PC-9 (cell line): ENCODE measurements around the gene ZNF860. TPM values are rescaled to one million over a fixed set of nuclear protein-coding genes. Genes with fewer than 3 reads are reported as not detected.

Source experiments
- BruUV-seq: library from RNA; stranded (reverse); fragments of 400-500 nt; replicated peaks from 2 replicates; lab custom pipeline; 2021; lab: Mats Ljungman, UMichigan
- CTCF ChIA-PET: fragments of 300-600 bp; sonication (Branson Sonifier 250); formaldehyde crosslinking; loops from one replicate; lab custom pipeline; 2022; ENCODE audit warnings: antibody characterized with exemption; lab: Charles Lee
- POLR2A ChIA-PET: fragments of 300-600 bp; sonication (Branson Sonifier 250); formaldehyde crosslinking; loops from one replicate; lab custom pipeline; 2022; ENCODE audit warnings: antibody characterized with exemption; ENCODE audit not compliant: unreplicated experiment; lab: Charles Lee
- DNase-seq, 2 experiments: peaks; one replicate each; pipeline versions ENCODE4 v3.0.0 to v3.0.0-alpha.2; 2015 to 2022; ENCODE audit warnings: mixed read lengths in 1 of 2
- H2AFZ ChIP-seq: fragments of 200-600 bp; sonication (generic); 2 replicates; pipeline ENCODE4 v1.8.1; 2017; ENCODE audit warnings: antibody characterized with exemption
- H3F3A ChIP-seq: fragments of 200-600 bp; sonication (generic); 2 replicates; pipeline ENCODE4 v1.8.1; 2017; ENCODE audit warnings: antibody characterized with exemption, mild to moderate bottlenecking, low read depth; ENCODE audit not compliant: insufficient read depth
- H3K27ac ChIP-seq: fragments of 200-600 bp; sonication (generic); 2 replicates; pipeline ENCODE4 v1.6.1; 2016; ENCODE audit warnings: mixed run types
- H3K27me3 ChIP-seq: fragments of 200-600 bp; sonication (generic); 2 replicates; pipeline ENCODE4 v1.6.1; 2016; ENCODE audit warnings: low read depth, mixed run types; ENCODE audit not compliant: insufficient read depth
- H3K36me3 ChIP-seq: fragments of 200-600 bp; sonication (generic); 2 replicates; pipeline ENCODE4 v1.6.1; 2016; ENCODE audit warnings: low read depth, mixed run types
- H3K4me1 ChIP-seq: fragments of 200-600 bp; sonication (generic); replicated peaks from 2 replicates; pipeline ENCODE4 v1.6.1; 2016; ENCODE audit warnings: mixed run types; ENCODE audit not compliant: insufficient read depth
- H3K4me2 ChIP-seq: fragments of 200-600 bp; sonication (generic); 2 replicates; pipeline ENCODE4 v1.6.1; 2017; ENCODE audit warnings: mixed run types
- H3K4me3 ChIP-seq: fragments of 200-600 bp; sonication (generic); 2 replicates; pipeline ENCODE4 v1.6.1; 2016; ENCODE audit warnings: mixed run types
- H3K79me2 ChIP-seq: fragments of 200-600 bp; sonication (generic); 2 replicates; pipeline ENCODE4 v1.6.1; 2017; ENCODE audit warnings: low read depth, mixed run types
- H3K9me2 ChIP-seq: fragments of 200-600 bp; sonication (generic); 2 replicates; pipeline ENCODE4 v1.8.1; 2017; ENCODE audit warnings: mild to moderate bottlenecking; ENCODE audit not compliant: insufficient read depth
- H3K9me3 ChIP-seq: fragments of 200-600 bp; sonication (generic); 2 replicates; pipeline ENCODE4 v1.8.1; 2016; ENCODE audit warnings: low read depth; ENCODE audit not compliant: insufficient read depth
- H4K20me1 ChIP-seq: fragments of 200-600 bp; sonication (generic); 2 replicates; pipeline ENCODE4 v1.8.1; 2017; ENCODE audit not compliant: insufficient read depth
- CTCF ChIP-seq: fragments of 200-600 bp; sonication (generic); conservative IDR thresholded peaks from 2 replicates; pipeline ENCODE4 v1.6.1; 2017; ENCODE audit warnings: mixed run types, antibody characterized with exemption, mild to moderate bottlenecking, moderate library complexity
- EZH2 ChIP-seq: fragments of 200-600 bp; sonication (generic); IDR thresholded peaks from 2 replicates; pipeline ENCODE4 v1.8.0; 2017; ENCODE audit warnings: antibody characterized with exemption, low read depth
- intact Hi-C: fragments of 100-400 bp; cut with micrococcal nuclease; formaldehyde crosslinking; loops from one replicate; pipeline ENCODE4 v1.10.0; 2022; ENCODE audit not compliant: unreplicated experiment
- total RNA-seq: library from RNA; stranded (reverse); gene quantifications from 2 replicates; pipeline ENCODE4 v1.2.3, GENCODE V29; 2021

ZNF860 gene
- total RNA-seq, 1 experiment from 2014 or later: 5.3 TPM

- CTCF ChIA-PET: no interaction called here
- no peaks in the 10 kb centered on the region for H3K36me3 ChIP-seq
- no peaks in the 10 kb centered on the region for H3K9me2 ChIP-seq
- POLR2A ChIA-PET: interaction anchor here (0.8 kb wide), 1 partner anchor 38 kb away, joined by 5 read pairs; no protein-coding TSS in a partner anchor
- peaks cover 18% of the 10 kb centered on the region for H3K4me1 ChIP-seq
- H3K27me3 ChIP-seq: no peaks in the 10 kb centered on the region
- peak overlapping the region; percentile 82 for H3K4me2 ChIP-seq
- H4K20me1 ChIP-seq: no peaks in the 10 kb centered on the region
- peak overlapping the region; percentile 64 for H3K4me3 ChIP-seq
- no TSS peak for BruUV-seq
- H3F3A ChIP-seq: peaks cover 5% of the 10 kb centered on the region; the same call in 1 of the 2 replicates
- H2AFZ ChIP-seq: peak overlapping the region; percentile 79
- intact Hi-C loops: loop anchor here (1.0 to 10.0 kb wide), 5 partner anchors 11 to 448 kb away; partner anchors contain the start of gene STT3B
- peaks cover 4% of the 10 kb centered on the region; the same call in 1 of the 2 replicates for H3K79me2 ChIP-seq
- peak overlapping the region; percentile 34; the same call in 1 of the 2 replicates for H3K27ac ChIP-seq
- TF ChIP-seq EZH2 (no peak), CTCF (no peak)
- no peaks in the 10 kb centered on the region for H3K9me3 ChIP-seq
- peak; percentile 51 to 76 for DNase-seq
Observed at GRCh38 chr3:31980530-31981205, 882 bp upstream of the ZNF860 start.

DNA sequence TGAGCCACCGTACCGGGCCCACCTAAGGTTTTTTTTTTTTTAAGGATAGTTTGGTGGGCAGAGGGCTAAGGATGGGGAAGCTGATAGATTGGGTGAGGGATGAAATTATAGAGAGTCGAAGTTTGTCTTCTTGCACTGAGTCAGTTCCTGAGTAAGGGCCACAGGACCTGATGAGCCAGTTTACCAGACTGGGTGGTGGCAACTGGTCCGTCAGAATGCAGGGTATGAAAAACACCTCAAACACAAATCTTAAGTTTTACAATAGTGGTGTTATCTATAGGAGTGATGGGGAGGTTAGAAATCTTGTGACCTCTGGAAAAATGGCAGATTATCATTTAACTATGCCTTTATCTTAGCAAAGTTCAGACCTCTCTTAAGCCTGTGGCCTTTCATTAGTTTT, 2.8 kb downstream of the ZNF860 start:
- DNase-seq: no peak
- CTCF ChIA-PET: no interaction called here
- Histone ChIP-seq H3F3A (no peaks in the 10 kb centered on the region), H3K9me3 (no peaks in the 10 kb centered on the region), H3K27me3 (no peaks in the 10 kb centered on the region), H2AFZ (no peak overlapping the region), H4K20me1 (no peaks in the 10 kb centered on the region), H3K4me3 (no peak overlapping the region), H3K9me2 (no peaks in the 10 kb centered on the region), H3K4me2 (no peak overlapping the region), H3K4me1 (peaks cover 6% of the 10 kb centered on the region), H3K36me3 (no peaks in the 10 kb centered on the region), H3K79me2 (no peaks in the 10 kb centered on the region), H3K27ac (no peak overlapping the region)
- BruUV-seq: no TSS peak
- TF ChIP-seq EZH2: no peak
- no peak for TF ChIP-seq CTCF
- POLR2A ChIA-PET: no interaction called here
- intact Hi-C loops: loop anchor here (5.0 to 10.0 kb wide), 3 partner anchors 47 to 452 kb away; partner anchors contain the start of gene STT3B

GRCh38 chr3:31985831-31986230, 4.3 kb downstream of the ZNF860 start:
- H3K79me2 ChIP-seq: no peaks in the 10 kb centered on the region
- no TSS peak for BruUV-seq
- H4K20me1 ChIP-seq: no peaks in the 10 kb centered on the region
- no peak overlapping the region for H2AFZ ChIP-seq
- DNase-seq: no peak
- POLR2A ChIA-PET: no interaction called here
- H3K36me3 ChIP-seq: no peaks in the 10 kb centered on the region
- no peak overlapping the region for H3K4me2 ChIP-seq
- no peak overlapping the region for H3K4me3 ChIP-seq
- no peaks in the 10 kb centered on the region for H3K27me3 ChIP-seq
- H3K27ac ChIP-seq: no peak overlapping the region
- intact Hi-C loops: loop anchor here (10.0 kb wide), 1 partner anchor 111 kb away; no protein-coding TSS in a partner anchor
- no peaks in the 10 kb centered on the region for H3F3A ChIP-seq
- H3K9me2 ChIP-seq: no peaks in the 10 kb centered on the region
- CTCF ChIA-PET: no interaction called here
- TF ChIP-seq EZH2 (no peak), CTCF (no peak)
- H3K4me1 ChIP-seq: no peaks in the 10 kb centered on the region
- no peaks in the 10 kb centered on the region for H3K9me3 ChIP-seq
